GM19351 (cell line): ENCODE measurements around the gene ZNF592.

Source experiments
- ATAC-seq: cut with Tn5 transposase; IDR thresholded peaks from one replicate; pipeline ENCODE4 v1.9.1; 2021; ENCODE audit warnings: mild to moderate bottlenecking, moderate library complexity; ENCODE audit not compliant: unreplicated experiment

ZNF592 gene

DNA sequence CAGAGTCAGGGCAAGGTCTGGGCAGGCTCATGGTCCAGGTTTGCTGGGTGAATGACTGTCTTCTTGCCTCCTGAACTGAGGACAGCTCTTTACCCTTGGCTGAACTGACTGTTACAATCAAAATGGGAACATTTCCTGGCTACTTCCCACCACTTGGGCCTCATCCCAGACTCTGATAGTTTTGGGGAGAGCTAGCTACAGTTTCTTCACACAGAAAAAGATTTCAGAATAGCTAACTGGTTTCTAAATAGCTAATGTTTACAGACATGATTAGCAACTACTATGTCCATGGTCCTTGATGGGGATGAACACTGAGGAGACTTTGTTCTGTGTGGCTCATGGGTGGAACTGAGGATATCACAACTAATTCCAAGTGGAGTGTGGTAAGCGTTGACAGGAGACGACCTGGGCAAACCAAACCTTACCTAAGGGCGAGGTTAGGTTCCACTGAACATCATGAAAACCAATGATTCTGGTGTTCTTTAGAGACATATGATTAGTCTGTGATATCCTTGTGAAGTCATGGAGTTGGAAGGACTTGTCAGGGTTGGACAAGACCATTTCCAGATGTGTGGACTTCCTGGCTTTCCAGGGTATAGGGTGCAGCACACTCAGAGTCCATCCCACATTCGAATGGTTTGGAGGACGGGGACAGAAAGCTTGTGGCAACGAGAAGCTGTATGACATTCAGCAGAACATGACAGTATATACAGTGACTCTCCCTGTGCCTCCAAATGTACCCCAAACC is 76.0 kb downstream of the ZNF592 start:
- ATAC-seq: no peak

DNA sequence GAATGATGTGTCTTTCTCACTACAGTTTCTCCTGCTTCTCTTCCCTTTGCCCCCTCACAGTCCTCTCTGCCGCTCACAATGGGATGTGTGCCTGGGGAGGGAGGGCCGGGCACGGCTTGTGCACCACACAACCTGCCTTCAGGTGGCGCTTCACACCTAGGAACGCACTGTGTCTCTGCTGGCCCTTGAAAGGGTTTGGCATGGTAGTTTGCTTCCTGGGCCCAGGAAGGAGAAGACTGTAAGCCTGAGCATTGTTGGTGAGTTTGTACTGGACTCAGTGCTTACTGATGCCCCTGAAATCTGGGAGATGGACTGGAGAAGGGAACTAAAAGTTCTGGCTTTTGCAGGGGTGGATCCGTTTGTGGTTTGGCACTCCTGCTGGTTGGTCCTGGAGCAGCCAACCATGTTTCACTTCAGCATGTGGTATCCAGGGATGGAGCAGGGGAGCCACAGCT is 78.0 kb downstream of the ZNF592 start:
- no peak for ATAC-seq

DNA sequence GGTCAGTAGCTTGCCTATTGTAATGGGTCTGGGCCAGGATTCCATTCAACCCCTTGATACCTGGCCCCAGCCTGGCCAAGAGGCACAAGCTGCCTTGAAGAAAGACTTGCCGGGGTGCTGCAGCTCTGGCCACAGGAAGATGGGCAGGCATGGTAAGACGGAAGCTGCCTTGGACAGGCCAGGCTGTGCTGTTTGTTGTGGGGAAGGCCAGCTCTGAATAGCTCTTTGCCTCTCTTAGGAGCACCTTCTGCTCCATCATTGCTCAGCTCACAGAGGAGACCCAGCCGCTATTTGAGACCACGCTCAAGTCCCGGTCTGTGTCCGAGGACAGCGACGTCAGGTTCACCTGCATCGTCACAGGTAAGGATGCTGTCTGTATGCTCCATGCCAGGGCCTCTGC is 78.9 kb downstream of the ZNF592 start:
- no peak for ATAC-seq

DNA sequence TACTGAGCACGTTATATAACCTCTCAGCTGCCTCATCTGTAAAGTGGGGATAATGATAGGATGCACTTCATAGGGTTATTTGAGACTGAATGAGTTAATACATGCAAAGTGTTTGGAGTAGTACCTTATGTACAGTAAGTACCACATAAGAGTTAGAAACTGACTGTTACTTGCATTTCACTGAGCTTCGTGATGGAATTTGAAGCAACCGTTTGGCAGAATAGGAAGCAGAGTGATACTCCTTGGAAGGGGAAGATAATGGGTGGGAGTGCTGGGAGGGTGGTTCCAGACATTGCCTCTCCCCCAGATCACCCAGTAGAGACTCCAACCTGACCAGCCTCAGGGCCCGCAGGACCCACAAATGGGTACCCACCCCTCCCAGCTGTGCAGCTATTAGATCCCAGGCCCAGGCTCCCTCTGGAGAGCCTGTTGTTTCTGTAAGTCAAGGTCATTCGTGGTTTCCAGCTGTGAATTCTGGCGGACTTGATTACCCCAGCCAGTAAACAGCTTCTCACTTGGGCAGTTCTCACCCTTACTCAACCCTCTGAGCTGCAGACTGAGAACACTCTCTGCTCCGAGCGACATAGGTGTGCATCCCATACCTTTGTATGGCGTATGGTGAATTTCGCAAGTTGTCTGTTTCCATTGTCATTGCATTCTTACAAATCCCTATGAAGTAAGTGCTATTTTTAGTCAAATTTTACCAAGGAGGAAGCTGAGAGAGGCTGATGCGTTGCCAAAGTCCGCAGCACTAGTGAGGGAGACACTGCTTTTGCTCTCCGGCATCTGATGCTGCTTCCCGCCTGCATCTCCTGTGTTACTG is 79.9 kb downstream of the ZNF592 start:
- ATAC-seq: no peak

DNA sequence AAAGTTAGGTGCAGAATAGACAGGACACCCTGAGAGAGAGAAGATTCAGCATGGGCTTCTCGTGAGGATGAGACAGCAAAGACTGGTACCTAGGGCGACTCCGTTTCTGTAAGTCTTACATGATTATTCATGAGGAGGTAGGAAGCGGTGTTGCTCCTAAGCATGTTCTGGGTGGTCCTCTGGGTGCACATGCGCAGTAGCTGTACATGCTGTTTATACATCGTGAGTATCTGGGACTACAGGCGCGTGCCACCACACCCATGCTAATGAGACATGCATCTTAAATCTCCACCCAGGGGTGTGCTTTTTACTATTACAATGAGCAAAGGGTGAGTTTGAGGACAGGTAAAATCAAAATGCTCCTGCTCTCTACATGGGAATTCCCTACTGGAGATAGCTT is 81.0 kb downstream of the ZNF592 start:
- ATAC-seq: no peak

DNA sequence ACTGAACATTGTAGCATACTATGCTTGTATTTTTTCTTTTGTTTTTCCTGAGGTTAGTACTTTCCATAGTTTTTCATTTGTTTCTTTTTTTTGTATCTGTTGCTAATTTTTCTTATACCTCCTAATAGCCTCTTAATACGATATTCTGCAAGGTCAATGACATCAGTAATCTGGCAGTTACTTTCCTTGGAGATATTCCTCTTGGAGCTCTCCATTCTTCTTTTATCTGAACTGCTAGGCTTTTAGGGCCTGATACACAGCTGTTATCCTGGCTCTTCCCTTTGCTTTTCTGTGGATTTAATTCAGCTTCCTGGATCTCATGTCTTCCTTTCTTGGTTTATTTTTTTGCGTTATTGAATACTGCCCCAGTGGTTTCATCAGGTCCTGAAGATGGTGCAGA is 81.6 kb downstream of the ZNF592 start:
- ATAC-seq: no peak

DNA sequence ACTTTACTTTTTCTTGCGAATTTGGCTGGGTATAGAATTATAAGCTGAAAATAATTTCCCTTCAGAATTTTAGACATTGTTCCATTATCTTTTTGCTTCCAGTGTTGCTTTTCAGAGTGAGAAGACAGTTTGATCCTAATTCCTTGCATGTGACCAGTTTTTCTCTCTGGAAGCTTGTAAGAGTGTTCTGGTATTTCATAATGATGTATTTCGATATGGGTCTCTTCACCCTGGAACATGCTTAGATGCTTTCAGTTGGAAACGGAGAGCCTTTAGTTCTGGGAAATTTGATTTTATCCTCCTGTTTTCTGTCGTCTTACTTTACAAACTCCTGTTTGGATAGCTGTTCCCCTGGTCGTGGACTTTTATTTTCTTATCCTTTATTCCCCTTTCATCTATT is 82.6 kb downstream of the ZNF592 start:
- no peak for ATAC-seq

DNA sequence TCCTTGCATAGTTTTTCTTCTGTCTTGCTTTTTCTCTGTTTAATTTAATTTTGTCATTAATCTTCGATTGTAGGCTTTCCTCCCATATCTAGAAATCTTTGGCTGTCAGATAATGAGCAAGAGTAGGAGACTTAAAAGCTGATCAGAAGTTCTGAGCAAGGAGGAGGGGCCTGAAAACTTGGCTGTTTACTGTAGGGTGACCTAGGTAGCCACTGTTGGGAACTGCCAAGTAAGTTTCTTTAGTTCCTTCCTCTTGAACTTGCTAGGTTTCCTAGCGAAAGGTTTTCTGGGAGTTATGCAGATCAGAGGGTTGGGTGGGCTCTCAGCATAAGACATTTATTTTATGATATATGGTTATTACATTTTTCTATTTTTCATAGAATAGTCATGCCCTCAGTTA is 83.2 kb downstream of the ZNF592 start:
- no peak for ATAC-seq

DNA sequence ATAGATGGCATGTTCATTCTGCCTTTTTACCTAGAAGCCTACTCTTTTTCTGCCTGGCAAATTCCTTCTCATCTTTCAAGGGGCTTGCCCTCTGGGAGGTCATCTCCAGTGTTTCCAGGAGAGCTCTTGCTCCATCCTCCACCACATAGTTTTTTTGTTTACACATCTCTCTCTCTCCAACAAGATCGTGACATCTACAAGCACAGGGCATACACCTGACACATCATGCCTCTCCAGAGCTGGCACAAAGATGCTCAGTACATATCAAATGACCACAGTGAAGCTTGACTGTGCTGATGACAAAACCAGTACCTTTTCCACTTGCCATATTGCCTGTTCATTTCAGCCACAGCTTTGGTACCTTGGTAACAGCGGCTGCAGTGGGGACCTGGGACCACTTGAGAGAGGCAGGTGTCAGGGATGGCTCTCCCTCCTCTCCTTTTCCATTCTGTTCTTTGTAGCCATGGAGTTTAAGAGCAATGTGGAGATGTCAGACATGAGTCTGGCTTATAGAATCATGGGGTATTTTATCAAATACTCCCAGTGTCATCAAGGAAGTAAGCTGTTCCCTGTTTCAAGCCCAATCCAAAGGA is 84.2 kb downstream of the ZNF592 start:
- no peak for ATAC-seq

DNA sequence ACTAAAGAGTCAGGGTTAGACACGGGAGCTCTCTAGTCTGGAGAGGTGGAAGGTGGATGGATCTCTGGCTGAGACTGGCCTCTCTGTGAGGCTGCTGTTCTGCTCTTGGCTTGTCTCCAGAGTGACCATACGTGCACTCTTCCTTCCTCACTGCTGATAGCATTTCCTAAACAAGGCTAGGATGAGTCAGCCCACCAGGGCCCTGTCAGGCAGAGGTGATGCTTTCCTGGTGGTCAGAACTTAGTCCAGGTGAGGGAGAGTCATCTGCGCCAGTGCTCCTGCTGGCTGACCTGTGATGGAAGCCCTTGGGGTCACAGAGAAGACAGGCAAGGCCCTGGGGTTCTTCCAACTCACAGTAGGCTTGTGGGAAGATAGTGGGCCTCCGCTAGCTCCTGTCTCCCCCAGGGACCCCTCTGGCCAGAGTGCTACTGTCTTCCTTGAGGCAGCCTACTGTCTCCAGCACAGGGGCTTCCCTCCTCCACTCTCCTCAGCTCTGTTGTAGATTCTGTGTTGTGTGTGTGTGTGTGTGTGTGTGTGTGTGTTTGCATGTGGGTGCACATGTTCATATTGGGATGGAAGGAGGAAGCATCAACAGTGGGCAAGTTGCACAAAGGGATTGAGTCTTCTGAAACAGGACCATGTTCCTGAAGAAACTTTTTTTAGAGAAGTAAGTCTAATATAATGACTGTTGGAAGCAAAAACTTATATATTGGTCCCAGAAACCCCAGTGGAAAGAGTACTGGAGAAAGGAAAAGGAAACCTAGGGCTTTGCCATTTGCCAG is 85.2 kb downstream of the ZNF592 start:
- ATAC-seq: no peak

DNA sequence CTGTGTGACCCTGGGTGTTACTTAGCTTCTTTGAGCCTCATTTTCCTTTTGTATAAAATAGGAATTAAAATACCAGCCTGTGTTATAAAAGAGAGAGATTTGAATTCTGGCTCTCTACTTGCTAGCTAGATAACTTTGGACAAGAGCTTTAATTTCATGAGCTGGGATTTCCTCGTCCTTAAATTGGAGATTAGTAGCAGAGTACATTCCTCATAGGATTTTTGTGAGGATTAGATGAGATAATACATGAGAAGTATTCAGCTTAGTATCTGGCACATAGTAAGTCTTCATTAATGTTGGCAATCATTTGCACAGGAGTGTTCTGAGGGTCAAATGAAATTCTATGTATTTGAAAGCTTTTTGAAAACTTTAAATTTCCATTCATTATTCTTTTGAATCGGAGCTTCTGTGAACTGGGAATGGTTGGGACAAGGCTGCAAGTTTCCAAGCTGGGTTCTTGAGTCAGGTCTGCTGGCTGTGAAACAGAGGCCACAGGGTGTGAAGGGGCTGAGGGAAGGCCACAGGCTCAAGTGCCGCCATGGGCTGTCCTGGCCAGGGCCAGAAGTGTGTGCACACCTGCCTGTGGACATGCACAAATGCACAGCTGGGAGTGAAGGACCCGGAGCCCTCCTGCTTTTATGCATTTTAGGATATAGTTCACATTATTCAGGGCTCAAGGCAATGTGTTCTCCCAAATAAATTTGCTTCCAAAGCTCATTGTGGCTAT is 86.0 kb downstream of the ZNF592 start:
- no peak for ATAC-seq

DNA sequence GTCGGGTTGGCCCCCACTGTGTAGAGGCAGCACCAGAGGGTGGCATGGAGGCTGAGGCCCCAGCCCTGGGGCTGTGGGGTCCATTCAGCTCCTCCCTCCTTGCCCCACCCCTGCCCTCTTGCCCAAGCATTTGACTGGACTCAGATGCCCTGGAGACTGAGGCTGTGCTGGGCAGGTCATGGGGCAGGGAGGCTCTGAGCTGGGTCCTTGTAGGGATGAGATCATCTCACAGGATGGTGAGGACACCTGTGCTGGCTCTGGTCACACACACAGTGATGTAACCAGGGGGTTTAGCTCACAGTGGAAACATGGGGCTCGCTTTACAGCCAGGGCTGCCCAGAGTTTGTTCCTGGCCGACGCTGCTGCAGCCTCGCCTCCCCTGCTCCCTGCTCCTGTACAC is 86.6 kb downstream of the ZNF592 start:
- no peak for ATAC-seq

DNA sequence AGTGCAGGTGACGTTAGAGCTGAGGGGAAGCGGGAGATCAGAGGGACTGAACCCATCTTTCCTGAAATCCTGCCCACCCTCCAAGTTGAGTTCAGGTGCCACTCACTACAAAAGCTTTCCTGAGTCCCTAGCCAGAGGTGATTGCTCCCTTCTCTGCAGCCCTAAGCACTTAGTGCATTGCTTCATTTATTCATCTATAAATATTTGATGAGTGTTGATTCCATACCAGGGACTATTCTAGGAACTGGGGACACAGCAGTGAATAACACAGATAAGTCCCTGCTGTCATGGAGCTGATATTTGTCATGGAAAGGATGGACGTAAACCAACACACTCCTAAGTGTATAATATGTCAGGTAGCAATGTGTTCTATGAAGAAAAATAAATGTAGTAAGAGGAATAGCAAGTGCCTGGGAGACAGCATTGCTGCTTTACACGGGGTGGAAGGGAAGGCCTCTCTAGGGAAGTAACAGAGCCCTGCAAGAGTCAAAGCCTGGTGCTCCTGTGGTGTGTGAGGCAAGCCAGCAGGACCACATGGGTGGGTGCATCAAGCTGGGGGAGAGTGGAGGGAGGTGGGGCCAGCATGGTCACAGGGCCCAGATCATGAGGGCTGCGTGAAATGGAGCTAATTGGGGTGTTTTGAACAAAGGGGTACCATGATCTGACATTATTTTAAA is 87.4 kb downstream of the ZNF592 start:
- no peak for ATAC-seq

DNA sequence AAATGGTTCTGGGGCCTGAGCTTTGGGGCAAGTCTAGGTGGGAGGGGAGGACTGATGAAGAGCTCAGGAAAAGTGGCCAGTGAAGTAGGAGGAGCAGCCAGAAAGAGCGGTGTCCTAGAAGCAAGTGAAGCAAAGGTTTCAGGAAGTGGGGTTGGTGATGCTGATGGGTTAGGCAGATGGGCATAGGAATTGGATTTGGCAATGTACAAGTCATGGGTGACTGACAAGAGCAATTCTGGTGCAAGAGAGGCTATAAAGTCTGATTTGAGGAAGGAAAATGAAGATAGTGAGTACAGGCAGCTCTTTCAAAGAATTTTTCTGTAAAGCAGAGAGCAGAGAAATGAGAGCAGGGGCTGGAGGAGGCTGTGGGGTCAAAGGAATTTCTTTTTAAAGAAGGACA is 88.5 kb downstream of the ZNF592 start:
- ATAC-seq: no peak

DNA sequence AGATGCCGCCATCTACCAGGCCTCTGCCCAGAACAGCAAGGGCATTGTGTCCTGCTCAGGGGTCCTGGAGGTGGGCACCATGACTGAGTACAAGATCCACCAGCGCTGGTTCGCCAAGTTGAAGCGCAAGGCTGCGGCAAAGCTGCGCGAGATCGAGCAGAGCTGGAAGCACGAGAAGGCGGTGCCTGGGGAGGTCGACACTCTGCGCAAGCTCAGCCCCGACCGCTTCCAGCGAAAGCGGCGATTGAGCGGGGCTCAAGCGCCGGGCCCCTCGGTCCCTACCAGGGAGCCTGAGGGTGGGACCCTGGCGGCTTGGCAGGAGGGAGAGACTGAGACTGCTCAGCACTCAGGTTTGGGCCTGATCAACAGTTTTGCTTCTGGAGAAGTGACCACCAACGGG is 91.3 kb downstream of the ZNF592 start:
- ATAC-seq: no peak

DNA sequence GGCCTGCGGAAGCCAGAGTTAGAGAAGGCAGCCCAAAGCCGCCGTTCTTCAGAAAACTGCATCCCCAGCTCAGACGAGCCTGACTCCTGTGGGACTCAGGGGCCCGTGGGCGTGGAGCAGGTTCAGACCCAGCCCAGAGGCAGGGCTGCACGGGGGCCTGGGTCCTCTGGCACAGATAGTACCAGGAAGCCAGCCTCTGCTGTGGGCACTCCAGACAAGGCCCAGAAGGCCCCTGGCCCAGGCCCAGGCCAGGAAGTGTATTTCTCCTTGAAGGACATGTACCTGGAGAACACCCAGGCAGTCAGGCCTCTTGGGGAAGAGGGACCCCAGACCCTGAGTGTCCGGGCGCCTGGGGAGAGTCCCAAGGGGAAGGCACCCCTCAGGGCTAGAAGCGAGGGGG is 91.9 kb downstream of the ZNF592 start:
- ATAC-seq: no peak

DNA sequence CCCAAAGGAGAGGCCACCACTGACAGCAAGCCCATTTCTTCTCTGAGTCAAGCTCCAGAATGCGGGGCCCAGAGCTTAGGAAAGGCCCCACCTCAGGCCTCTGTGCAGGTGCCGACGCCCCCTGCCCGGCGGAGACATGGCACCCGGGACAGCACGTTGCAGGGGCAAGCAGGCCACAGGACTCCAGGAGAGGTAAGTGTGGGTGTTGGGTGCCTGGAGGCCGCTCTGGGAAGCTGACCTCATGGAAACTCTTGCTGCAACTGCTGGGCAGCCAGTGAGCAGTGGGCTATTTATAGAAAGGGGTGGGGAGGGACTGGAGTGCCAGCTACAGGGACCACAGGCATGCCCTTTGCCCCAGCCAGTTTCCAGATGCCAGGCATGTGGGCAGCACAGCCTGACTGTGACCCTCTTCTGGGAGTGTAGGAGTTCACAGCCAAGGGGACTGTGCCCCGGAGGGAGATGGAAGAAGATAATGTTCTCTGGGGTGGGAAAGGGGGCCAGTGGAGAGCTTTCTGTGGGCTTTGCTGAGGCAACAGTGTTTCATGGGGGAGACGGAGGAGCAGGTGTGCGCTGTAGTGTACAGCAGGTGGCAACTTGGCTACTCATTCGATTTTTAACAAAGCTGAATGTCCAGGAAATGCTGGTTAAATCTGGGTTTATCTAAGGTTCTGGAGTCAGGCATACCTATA is 92.5 kb downstream of the ZNF592 start:
- no peak for ATAC-seq

DNA sequence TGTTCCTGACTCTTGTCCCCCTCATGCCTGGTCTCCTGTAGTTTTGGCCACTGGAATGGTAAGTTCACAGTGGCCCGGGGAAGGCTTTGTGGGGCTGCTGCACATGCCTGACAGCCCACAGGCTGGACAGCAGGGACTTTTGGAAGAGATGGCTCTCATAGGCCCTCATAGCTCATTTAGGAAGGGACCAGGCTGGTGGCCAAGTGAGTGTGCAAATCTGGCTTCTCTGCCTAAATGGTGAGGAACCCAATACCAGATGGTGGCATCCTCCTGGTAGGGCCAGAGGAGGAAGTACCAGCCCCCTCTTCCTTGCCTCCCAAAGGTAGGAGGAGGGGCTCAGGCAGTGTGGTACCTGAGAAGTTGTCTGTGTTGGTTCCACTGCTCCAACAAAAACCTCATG is 94.4 kb downstream of the ZNF592 start:
- no peak for ATAC-seq

DNA sequence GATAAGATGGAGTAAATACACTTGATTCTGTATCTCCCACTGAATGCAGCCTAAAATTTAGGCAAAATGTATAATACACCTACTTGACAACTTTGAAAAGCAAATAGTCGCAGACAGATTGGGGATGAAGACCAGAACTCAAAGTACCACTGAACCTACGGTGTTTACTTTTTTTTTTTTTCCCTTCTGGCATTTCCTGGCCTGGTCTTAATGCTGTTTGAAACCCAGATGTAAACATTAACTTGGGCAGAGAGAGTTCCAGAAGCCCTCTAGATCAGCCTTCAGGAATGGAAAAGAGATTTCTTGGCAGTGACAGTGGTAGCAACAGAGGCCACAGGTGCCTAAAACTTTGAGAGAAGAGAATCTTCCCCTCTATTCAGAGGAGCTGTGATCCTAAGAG is 96.6 kb downstream of the ZNF592 start:
- ATAC-seq: no peak
